Hematopoietic multipotent progenitor cell treated with erythropoietin and hydrocortisone succinate and interleukin-3 and kit ligand, for 17 days (in vitro differentiated cells): Measurements from ENCODE around the gene NPAS1.

ENCODE experiments used
- DNase-seq: peaks from one replicate; pipeline ENCODE4 v3.0.0-alpha.2; 2015; ENCODE audit warnings: low spot score

The NPAS1 gene

GRCh38 chr19:47081095-47081494 lies 61.5 kb downstream of the NPAS1 start:
- DNase-seq, result no peak

DNA sequence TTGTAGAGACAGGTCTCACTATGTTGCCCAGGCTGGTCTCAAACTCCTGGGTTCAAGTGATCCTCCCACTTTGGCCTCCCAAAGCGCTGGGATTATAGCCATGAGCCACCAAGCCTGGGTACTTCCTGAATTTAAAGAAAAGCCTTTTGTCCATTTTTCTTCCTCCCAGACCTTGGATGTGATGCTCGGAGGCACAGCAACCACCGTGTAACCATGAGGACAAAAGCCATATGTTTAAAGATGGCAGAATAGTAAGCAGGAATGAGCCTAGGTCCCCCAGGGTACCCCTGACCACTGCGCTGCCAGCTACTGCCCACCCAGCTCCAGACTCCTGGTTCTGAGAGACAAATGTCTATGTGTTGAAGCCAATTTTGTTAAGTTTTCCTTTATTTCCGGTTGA lies 62.9 kb downstream of the NPAS1 start:
- DNase-seq, result no peak

GRCh38 chr19:47084879-47085439 lies 65.3 kb downstream of the NPAS1 start:
- DNase-seq, result no peak

DNA sequence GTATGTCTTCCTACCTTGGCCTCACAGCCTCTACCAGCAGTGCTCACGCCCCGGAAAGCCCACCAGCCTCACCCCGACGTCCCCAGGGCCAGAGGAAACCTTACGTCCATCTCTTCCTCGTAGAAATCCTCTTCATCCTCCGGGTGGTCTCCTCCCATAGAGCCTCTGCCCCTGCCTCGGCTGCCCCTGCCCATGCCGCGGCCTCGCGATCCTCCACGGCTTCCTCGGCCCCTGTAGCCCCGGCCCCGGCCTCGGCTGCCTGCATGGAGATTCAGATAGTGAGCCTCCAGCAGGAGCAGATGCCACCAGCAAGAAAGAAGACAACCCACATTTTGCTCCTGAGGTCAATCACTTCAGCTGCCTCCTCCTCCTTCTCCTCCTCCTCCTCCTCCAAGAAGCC lies 66.6 kb downstream of the NPAS1 start:
- DNase-seq, result no peak

DNA sequence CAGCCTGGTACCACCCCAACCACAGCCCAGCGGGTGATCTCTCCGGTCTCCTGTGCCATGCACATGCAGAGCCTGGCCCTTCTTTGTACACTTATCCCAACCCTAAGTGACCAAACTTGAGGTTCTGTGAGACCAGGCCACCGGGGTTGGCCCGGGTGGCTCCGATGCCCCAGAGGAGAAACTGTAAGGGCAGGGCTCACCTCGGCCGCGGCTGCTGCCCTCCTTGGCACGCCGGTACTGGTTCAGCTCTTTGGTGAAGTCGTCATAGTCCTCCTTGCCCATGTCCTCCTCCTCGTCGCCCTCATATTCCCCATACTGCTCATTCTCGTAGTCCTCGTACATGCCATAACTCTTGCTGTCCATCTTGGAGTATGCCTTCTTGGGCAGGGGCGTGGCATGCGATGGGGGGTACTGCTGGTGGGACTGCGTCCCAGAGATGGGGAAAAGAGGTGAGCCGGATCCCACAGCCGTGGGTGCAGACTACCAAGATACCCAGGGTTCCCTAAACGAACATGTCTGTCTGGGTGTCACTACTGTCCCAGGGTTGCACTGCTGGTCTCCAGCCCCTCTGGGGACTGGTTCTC lies 70.2 kb downstream of the NPAS1 start:
- DNase-seq, result no peak

DNA sequence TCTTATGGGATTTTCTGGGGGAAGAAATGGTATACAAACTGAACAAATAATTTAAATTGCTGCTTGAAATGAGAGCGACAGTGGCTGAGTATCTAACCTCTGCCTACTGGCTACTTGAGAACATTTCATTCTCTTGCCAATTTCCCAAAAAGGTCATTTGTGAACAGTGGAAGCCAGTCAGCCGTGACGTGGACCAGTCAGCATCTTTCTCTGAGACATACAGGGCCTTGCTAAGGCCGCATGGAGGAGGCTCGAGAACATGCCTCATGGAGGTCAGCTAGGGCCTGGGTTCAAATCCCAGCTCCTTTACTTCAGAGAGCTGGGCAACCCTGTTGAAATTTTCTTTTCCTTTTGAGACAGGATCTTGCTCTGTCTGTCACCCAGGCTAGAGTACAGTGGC lies 73.6 kb downstream of the NPAS1 start:
- DNase-seq, result no peak

GRCh38 chr19:47093841-47094240 lies 74.2 kb downstream of the NPAS1 start:
- DNase-seq, result no peak

GRCh38 chr19:47094557-47095475 lies 75.2 kb downstream of the NPAS1 start:
- DNase-seq, result no peak
